OCI-LY7 (cell line): Measurements from ENCODE around the gene HEYL. TPM values are rescaled to one million over a fixed set of nuclear protein-coding genes. Genes with fewer than 3 reads are reported as not detected.

ENCODE experiments used
- BruUV-seq: library from RNA; stranded (reverse); fragments of 400-500 nt; replicated peaks from 2 replicates; lab custom pipeline; 2021; lab: Mats Ljungman, UMichigan
- CTCF ChIA-PET: fragments of 300-600 bp; sonication (Branson Sonifier 250); formaldehyde crosslinking; loops from one replicate; lab custom pipeline; 2022; ENCODE audit warnings: antibody characterized with exemption; ENCODE audit not compliant: unreplicated experiment; lab: Charles Lee
- POLR2A ChIA-PET: fragments of 300-600 bp; sonication (Branson Sonifier 250); formaldehyde crosslinking; loops from one replicate; lab custom pipeline; 2022; ENCODE audit warnings: antibody characterized with exemption; lab: Charles Lee
- DNase-seq: peaks from one replicate; pipeline ENCODE4 v3.0.0-alpha.2; 2015; ENCODE audit warnings: low spot score
- H2AFZ ChIP-seq: fragments of 200-600 bp; sonication (generic), shearing (Covaris generic); 2 replicates; pipeline ENCODE4 v1.6.1; 2014; ENCODE audit warnings: mild to moderate bottlenecking, antibody characterized with exemption, low read length, moderate library complexity
- H3K27ac ChIP-seq: fragments of 200-600 bp; sonication (generic); 2 replicates; pipeline ENCODE4 v1.5.1; 2014; ENCODE audit warnings: mixed run types, low read depth, mild to moderate bottlenecking, moderate library complexity, low read length, inconsistent platforms; ENCODE audit not compliant: poor library complexity, severe bottlenecking
- H3K36me3 ChIP-seq: fragments of 200-600 bp; sonication (generic); 2 replicates; pipeline ENCODE4 v1.6.1; 2014; ENCODE audit warnings: mild to moderate bottlenecking, antibody characterized with exemption, low read length, moderate library complexity, mixed read lengths; ENCODE audit not compliant: insufficient read depth
- H3K4me1 ChIP-seq: fragments of 200-600 bp; sonication (generic); 2 replicates; pipeline ENCODE4 v1.5.1; 2014; ENCODE audit warnings: mild to moderate bottlenecking, low read length; ENCODE audit not compliant: insufficient read depth, poor library complexity, severe bottlenecking
- H3K4me2 ChIP-seq: fragments of 200-600 bp; sonication (generic); 2 replicates; pipeline ENCODE4 v1.6.1; 2014; ENCODE audit warnings: mild to moderate bottlenecking, low read length
- H3K4me3 ChIP-seq: fragments of 200-600 bp; sonication (generic); 2 replicates; pipeline ENCODE4 v1.5.1; 2014; ENCODE audit warnings: mild to moderate bottlenecking, low read depth, low read length; ENCODE audit not compliant: poor library complexity, severe bottlenecking
- H3K79me2 ChIP-seq: fragments of 200-600 bp; sonication (generic); 2 replicates; pipeline ENCODE4 v1.6.1; 2016; ENCODE audit warnings: low read depth, mild to moderate bottlenecking, low read length, moderate library complexity, mixed read lengths; ENCODE audit not compliant: insufficient read depth
- H3K9me2 ChIP-seq: fragments of 200-600 bp; sonication (generic); 2 replicates; pipeline ENCODE4 v1.6.1; 2016; ENCODE audit warnings: mild to moderate bottlenecking, low read length, mixed read lengths; ENCODE audit not compliant: insufficient read depth
- H3K9me3 ChIP-seq: fragments of 200-600 bp; sonication (generic); 2 replicates; pipeline ENCODE4 v1.6.1; 2014; ENCODE audit warnings: mild to moderate bottlenecking, mixed run types, low read length, mixed read lengths
- H4K20me1 ChIP-seq: fragments of 200-600 bp; sonication (generic); 2 replicates; pipeline ENCODE4 v1.6.1; 2014; ENCODE audit warnings: mild to moderate bottlenecking, antibody characterized with exemption, low read length, moderate library complexity, mixed read lengths; ENCODE audit not compliant: insufficient read depth
- CTCF ChIP-seq: fragments of 200-600 bp; sonication (generic); conservative IDR thresholded peaks from 2 replicates; pipeline ENCODE4 v1.5.1; 2014; ENCODE audit warnings: mild to moderate bottlenecking, antibody characterized with exemption, low read length, moderate library complexity, mixed read lengths
- EZH2phosphoT487 ChIP-seq: fragments of 200-600 bp; sonication (generic); IDR thresholded peaks from 2 replicates; pipeline ENCODE4 v1.6.1; 2018; ENCODE audit warnings: low read depth, borderline replicate concordance, mild to moderate bottlenecking, mixed run types, antibody characterized with exemption, low read length, moderate library complexity, mixed read lengths
- intact Hi-C: fragments of 100-400 bp; cut with micrococcal nuclease; formaldehyde crosslinking; loops from one replicate; pipeline ENCODE4 v1.10.0; 2022; ENCODE audit not compliant: unreplicated experiment
- total RNA-seq, 2 experiments: library from RNA; depleted of rRNA in 1 of 2; stranded (reverse); fragments of >200 nt in 1 of 2; shearing (Covaris generic) in 1 of 2; gene quantifications; 2 replicates each; pipeline ENCODE4 v1.2.3, GENCODE V29; 2014 to 2022

The HEYL gene
- total RNA-seq, 2 experiments from 2014 or later, result not detected

DNA sequence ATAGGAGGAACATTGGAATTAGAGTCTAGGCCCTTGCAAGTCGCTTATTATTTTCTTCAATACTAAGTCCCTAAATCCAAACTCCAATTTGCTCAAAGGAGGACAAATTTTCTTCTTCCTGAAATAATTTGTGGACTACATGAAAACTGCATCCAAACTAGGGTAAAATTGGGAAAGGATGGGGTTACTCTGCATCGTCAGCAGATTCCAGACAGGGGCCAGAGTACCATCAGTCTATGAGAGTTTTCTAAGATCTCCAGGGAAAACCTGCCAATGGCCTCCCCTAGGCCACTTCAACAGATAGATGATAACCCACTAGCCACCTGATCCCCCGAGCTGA is 508 bp downstream of the HEYL start:
- Histone ChIP-seq H3K4me1 (no peaks in the 10 kb centered on the region), H4K20me1 (no peaks in the 10 kb centered on the region), H3K4me3 (no peak overlapping the region), H3K9me3 (no peaks in the 10 kb centered on the region), H3K9me2 (no peaks in the 10 kb centered on the region), H3K79me2 (no peaks in the 10 kb centered on the region), H3K4me2 (no peak overlapping the region; the same call in 1 of the 2 replicates), H3K36me3 (no peaks in the 10 kb centered on the region), H2AFZ (no peak overlapping the region), H3K27ac (no peak overlapping the region)
- no peak for TF ChIP-seq EZH2phosphoT487
- no peak for TF ChIP-seq CTCF
- POLR2A ChIA-PET, result interaction anchor here (0.6 kb wide), 1 partner anchor 33 kb away, joined by 3 read pairs; no protein-coding TSS in a partner anchor
- DNase-seq, result no peak
- CTCF ChIA-PET, result no interaction called here
- intact Hi-C loops, result no loop called here
- BruUV-seq, result no TSS peak

GRCh38 chr1:39637361-39637760 is 2.1 kb downstream of the HEYL start:
- DNase-seq, result no peak
- no peak overlapping the region for H3K4me2 ChIP-seq
- H3K9me2 ChIP-seq, result no peaks in the 10 kb centered on the region
- TF ChIP-seq CTCF (no peak), EZH2phosphoT487 (no peak)
- H3K36me3 ChIP-seq, result no peaks in the 10 kb centered on the region
- no peaks in the 10 kb centered on the region for H4K20me1 ChIP-seq
- BruUV-seq, result no TSS peak
- H3K79me2 ChIP-seq, result no peaks in the 10 kb centered on the region
- intact Hi-C loops, result no loop called here
- H3K4me3 ChIP-seq, result no peak overlapping the region
- H3K9me3 ChIP-seq, result no peaks in the 10 kb centered on the region
- no peak overlapping the region for H2AFZ ChIP-seq
- ChIA-PET CTCF (no interaction called here), POLR2A (interaction anchor here (0.5 kb wide), 1 partner anchor 30 kb away, joined by 3 read pairs; no protein-coding TSS in a partner anchor)
- no peak overlapping the region for H3K27ac ChIP-seq
- no peaks in the 10 kb centered on the region for H3K4me1 ChIP-seq

- no peaks in the 10 kb centered on the region for H3K9me2 ChIP-seq
- no peak overlapping the region for H3K4me3 ChIP-seq
- no peak overlapping the region for H3K27ac ChIP-seq
- no peak for TF ChIP-seq EZH2phosphoT487
- no peak for TF ChIP-seq CTCF
- no peaks in the 10 kb centered on the region for H3K36me3 ChIP-seq
- intact Hi-C loops, result no loop called here
- no peaks in the 10 kb centered on the region for H3K4me1 ChIP-seq
- no TSS peak for BruUV-seq
- no peaks in the 10 kb centered on the region for H3K79me2 ChIP-seq
- ChIA-PET CTCF (no interaction called here), POLR2A (no interaction called here)
- H3K4me2 ChIP-seq, result no peak overlapping the region
- H2AFZ ChIP-seq, result no peak overlapping the region
- no peaks in the 10 kb centered on the region for H4K20me1 ChIP-seq
- no peak for DNase-seq
- H3K9me3 ChIP-seq, result no peaks in the 10 kb centered on the region
These were observed 3.6 kb downstream of the HEYL start for GRCh38 chr1:39635871-39636210.
